GM21528 (cell line): ENCODE results near the gene WDR18.
"Not testable (repeated sequence)": the region's sequence is repeated elsewhere in the genome, so short reads cannot be mapped to it uniquely, and the experiment has no call there.

ENCODE experiments used
- ATAC-seq: cut with Tn5 transposase; IDR thresholded peaks from one replicate; pipeline ENCODE4 v1.9.1; 2021; ENCODE audit warnings: mild to moderate bottlenecking, moderate library complexity; ENCODE audit not compliant: unreplicated experiment, low FRiP score

Gene WDR18

DNA sequence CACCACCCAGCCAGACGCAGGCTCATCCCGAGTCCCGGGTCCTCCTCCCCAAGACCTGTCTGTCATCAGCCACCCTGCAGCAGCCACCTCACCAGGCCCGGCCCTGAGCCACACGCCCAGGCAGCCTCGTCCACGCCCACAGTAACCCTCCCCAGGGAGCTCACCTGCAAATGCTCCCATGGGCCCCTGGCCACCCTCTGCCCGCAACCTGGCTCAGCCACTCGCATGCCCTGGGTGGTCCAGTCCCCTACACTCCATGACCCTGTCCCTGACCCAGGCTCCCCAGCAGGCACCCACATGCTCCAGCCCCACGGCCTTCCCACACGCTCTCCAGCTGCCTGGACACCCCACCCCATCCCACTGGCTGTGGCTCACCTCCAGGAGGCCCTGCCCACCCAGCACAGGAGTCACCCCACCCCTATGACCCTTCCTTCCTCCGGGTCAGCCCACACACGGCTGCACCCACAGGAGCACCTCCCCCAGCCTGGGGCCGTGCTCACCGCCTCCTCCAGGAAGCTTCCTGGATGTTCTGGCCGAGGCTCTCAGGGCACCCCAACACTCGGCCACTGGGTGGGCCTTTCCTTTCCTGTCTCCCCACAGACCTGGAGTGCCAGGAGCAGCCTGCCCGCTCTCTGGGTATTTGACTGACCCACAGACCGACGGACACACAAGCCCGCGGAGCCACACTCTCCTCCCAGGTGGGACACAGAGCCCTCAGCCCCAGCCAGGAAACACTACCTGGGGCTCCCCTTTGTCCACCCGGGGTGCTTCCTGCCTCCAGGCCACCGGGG lies 33.2 kb downstream of the WDR18 start:
- no peak for ATAC-seq

DNA sequence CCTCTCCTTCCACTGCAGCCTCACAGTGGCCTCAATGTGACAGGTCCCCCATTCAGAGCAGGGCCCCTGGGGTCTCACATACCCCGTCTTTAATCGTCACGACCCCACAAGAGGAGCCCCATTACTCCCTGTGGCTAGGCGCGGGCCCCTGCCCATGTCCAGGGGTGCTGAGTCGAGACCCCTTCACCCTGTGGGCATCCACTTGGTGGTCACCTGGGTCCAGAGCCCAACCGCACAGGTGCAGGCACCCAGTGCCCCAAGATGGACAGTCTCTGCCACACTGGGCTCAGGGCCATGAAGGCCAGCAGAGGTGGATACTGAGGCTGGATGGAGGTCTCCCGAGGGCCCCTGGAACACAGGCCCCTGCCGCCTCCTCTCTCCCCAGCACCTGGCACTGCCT lies 33.8 kb downstream of the WDR18 start:
- no peak for ATAC-seq

DNA sequence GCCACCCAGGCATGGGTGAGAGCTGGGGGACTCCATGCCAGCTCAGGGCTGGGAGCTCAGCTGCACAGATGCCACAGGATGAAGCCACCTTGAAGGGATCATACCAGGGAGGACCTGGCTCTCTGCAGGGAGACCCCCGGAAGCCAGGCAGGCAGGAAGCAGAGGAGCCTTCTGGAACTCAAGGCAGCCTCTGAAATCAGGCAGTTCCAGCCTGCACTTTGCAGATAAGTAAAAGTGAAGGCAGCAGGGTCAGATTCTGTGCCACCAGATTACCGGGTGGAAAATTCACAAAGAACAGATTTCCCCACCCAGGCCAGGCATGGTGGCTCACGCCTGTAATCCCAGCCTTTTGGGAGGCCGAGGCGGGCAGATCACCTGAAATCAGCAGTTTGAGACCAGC lies 34.2 kb downstream of the WDR18 start:
- no peak for ATAC-seq

DNA sequence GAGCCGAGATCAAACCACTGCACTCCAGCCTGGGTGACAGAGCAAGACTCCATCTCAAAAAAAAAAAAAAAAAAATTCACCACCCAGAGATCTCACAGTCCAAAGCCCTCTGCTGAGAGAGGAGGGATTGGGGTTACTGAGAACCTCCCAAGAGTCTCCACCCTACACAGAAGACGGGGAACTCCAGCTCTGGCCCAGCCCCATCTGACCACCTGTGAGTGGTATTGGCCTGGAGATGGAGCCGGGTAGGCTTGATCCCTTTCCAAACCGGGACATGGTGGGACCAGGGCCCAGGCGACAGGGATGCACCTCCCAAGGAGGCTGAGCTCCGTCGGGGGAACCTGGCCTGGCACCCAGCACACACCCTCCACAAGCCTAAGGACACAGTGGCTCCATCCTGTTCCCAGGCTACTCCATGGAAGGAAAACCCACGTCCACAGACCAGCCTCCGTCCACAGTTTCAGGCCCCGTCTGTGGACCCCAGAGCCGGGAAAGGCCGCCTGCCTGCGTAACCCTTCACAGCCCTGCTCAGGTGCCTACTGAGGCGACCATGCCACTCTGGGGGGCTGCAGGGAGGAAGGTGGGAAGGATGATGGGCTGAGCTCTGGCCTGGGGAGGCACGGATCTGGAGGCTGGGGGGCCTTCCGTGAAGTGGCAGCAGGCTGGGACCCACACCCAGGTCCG lies 34.9 kb downstream of the WDR18 start:
- ATAC-seq = no peak

DNA sequence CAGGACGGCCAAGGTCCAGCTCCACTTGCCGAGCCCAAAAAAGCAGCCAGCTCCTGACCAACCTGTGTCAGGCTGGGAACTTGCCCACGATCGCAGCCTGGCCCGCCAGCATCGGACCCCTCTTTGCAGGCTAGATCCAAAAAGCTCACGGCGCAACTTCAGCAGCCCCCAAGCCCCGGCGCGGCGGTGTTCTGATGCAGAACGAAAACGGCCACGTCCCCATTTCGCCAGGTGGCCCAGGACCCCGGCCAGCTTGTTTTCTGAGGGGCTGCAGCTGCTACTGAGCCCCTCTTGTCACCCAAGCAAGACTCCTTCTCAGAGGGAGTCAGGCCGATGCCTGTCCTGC lies 35.4 kb downstream of the WDR18 start:
- ATAC-seq = no peak

DNA sequence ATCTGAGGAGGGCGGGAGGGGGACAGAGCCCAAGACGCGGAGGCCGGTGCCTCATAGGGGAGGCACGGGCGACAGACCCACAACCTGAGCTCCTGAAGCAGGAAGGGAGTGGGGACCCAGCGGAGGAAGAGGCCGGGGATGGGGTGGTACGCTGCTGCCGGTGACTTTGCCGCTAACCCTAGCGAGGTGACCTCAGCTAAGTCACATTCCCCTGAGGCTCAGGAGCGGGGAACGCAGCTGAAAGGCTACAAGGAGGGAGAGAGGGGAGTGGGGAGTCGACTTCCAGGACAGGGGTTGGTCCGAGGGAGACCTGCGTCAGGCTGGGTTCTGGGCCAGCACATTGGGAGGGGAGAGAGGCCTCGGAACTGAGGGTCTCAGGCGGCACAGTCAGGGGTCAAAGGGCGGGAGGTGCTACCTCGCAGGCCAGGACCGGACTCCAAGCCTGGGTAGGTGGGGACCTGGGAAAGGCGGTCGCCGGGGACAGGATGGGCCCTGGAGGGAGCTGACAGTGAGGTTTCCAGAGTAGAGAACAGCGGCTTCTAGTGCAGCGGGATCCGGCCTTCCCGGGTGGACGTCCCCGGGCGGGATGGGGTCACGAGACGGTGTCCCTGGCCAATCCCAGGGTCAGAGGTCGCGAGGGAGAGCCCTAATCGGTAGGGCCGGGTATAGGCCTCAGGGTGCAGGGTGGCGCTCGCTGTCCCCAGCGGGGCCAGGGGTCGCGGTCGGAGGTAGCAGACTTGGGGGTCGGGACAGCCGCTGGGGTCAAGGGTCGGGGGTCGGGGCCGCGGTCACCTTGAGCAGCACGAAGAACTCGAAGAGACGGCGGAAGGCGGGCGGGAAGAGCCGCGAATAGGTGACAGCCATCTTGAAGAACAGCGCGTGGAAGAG lies 36.1 kb downstream of the WDR18 start:
- ATAC-seq = peak; percentile 2

DNA sequence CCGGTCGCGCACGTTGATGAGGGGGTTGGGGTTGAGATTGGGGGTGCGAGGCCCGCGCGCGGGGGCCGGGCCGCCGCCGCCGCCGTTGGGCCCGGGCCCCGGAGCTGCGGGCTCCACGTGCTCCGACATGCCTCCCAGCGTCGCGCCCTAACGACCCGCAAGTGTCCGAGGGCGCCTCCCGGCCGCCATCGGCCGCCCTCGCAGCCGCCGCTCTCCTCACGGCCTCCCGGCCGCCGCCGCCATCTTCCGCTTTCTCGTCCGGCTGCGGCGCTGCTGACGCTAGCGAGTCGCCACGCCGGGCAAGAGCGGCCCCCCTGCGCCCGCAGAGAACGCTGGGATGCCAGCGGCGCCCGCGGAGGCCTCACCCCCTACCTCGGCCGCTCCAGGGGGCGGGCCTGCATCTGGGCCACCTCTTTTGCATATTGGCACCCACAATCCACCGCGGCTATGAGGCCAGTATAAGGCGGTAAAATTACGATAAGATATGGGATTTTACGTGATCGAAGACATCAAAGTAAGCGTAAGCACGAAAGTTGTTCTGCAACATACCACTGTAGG lies 36.8 kb downstream of the WDR18 start, which contains the start of gene TMEM259:
TSS of gene TMEM259 (minus strand) at position 256 of the 558 bp plus-strand sequence. CDS start at position 129, 127 bp downstream.
- ATAC-seq = peak; percentile 67

DNA sequence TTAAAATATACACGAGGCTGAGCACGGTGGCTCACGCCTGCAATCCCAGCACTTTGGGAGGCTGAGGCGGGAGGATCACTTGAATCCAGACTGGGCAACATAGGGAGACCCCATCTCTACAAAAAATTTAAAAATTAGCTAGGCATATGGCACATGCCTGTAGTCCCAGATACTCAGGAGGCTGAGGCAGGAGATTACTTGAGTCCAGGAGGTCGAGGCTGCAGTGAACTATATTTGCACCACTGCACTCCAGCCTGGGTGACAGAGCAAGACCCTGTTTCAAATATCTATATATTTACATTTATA lies 39.7 kb downstream of the WDR18 start:
- not testable (repeated sequence) for ATAC-seq

DNA sequence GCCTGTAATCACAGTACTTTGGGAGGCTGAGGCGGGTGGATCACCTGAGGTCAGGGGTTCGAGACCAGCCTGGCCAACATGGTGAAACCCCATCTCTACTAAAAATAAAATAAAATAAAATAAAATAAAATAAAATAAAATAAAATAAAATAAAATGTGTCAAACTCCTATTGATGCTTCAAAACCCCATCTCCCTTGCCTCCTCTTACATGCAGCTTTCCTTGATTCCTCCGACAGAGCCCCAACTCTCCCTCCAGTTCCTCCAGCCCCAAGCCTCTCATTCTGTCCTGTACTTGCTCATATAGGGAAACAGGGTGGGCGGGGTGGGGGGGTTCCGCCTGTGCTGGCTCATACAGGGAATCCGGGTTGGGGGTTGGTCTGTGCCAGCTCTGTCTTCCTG lies 40.9 kb downstream of the WDR18 start:
- not testable (repeated sequence) for ATAC-seq

DNA sequence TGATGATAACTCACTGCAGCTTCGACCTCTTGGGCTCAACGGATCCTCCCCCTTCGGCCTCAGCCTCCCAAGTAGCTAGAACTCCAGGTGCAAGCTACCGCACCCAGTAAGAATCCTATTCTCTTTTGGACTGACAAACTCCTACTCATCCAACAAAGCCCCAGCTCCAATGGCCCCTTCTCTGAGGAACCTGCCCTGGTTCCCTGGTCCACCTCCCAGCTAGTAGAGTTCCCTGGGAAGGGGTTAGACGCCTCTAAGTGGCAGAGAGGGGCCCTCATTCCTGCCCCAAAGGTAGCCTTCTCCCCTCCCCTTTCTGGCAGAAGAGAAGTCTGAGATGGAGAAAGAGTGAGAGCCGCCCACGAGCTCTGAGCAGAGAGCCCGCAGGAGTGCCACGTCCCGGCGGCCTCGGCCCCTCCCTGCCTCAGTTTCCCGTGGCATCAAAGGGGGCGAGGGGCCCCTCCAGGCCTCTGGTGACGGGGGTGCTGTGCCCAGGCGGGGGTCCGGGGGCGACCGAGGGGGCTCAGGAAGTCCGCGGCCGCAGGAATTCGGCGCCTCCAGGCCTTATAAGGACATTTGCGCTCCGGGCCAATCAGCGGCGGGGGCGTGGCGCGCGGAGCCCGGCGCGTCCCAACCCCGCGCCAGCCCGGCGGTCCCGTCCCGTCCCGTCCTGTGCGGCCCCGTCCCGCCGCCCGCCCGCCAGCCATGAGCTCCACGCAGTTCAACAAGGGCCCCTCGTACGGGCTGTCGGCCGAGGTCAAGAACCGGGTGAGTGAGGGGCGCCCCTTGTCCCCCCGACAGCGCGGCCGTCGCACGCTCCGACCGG lies 42.0 kb downstream of the WDR18 start, which contains the start of gene CNN2:
TSS of gene CNN2 (plus strand) at position 649 of the 823 bp plus-strand sequence. CDS start at position 703, 54 bp downstream.
- ATAC-seq = no peak

DNA sequence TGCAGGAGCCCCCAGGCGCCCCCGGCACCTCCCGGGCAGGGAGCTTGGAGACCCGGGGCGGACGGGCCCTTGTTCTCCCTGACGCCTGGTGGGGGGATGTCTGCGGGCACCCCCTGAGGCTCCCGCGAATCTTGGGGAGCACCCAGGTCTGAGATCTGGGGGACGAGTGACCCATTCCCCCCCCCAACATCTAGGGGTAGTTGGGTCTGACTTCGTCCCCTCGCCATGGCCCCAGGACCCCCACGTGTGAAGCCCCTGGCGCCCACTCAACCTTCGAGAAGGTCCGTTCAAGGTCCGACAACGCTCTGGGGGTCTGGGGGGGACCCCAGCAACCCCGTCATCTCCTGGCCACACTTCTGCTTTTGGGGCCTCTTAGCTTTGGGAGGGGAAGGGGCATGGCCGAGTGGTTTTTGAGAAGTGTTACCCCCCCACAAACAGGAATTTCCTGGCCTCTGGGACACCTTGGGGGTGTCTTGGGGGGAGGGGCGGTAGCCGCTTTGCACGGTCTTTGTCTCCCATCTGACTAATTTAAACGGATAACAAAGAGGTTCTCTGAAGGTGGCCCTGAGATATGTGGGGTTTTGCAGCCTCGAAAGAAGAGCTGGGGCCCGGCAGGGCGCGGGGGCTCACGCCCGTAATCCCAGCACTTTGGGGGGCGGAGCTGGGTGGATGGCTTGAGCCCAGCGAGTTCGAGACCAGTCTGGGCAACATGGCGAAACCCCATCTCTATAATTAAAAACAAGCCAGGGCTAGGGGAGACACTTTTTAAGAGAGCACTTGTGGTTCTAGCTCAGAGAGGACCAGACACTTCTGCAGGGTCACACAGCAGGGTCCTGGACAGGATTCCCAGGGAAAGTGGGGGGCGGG lies 42.9 kb downstream of the WDR18 start:
- no peak for ATAC-seq

DNA sequence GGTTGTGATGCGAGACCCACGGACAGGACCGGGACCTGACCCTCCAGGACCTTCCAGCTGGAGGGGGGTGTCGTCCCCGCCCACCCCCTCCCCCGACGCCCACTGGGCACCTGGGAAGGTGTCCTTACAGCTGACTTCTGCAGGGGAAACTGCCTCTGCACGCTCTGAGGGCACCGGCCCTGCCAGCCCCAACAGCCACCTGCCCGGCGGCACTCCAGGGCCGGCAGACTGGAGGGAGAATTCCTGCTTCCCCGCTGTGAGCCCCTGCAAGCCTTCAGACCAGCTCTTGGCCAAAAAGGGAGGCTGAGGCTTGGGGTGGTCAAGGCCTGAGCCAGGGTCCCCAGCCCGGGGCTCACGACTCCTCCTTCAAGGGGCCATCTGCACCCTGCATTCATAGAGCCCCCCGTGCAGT lies 43.5 kb downstream of the WDR18 start:
- ATAC-seq = no peak

DNA sequence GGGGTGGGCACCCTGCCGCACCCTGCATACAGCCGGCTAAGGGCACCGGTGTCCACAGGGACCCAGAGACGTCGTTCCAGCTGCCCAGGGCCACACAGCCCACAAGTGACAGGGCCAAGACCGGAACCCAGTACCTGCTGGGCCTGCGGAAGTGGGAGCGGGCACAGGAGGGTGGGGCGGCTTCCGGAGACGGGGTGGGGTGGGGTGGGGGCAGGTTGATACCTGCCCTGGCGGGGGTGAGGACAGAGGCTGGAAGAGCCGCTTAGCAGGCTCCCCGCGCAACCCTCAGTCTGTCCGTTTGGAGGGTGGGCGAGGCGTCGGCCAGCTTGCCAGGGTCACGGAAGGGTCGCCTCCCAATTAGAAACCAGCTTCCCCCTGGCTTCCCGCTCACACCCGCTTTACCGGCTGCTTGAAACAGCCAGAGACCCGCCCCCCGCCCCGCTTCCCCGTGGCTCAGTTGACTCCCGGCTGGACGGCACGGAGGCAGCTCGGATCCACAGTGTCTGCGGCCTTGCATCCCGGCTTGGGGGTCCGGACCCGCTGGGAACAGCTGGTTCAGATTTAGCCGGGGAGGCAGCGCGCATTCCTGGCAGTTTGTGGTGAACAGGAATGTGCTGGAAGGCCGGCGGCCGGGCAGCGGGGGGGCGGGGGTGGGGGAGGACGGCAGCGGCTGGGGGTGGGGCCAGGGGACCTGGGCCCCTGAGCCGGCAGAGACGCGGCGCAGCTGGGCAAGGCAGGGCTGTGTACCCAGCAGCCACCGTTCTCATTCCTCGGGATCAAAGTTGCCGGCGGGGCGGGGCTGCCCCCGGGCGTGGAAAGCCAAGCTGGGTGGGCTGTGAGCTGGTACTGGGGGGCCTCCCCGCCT lies 44.1 kb downstream of the WDR18 start:
- ATAC-seq = no peak

DNA sequence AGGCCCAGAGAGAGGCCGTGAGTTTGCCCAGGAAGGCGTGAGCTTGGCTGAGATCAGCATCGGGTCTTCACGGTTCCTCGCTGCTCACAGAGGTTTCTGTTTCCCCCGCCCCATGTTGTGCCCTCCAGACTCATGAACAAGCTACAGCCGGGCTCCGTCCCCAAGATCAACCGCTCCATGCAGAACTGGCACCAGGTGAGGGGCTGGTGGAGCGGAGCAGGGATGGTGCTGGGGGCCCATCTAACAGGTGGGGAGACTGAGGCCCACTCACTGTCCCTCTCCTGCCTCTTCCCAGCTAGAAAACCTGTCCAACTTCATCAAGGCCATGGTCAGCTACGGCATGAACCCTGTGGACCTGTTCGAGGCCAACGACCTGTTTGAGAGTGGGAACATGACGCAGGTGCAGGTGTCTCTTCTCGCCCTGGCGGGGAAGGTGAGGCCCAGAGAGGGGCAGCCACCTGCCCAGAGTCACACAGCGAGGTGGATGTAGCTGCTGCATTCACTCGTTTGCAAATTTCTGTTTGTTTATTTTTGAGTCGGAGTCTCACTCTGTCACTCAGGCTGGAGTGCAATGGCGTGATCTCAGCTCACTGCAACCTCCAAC lies 48.2 kb downstream of the WDR18 start:
- ATAC-seq = no peak

DNA sequence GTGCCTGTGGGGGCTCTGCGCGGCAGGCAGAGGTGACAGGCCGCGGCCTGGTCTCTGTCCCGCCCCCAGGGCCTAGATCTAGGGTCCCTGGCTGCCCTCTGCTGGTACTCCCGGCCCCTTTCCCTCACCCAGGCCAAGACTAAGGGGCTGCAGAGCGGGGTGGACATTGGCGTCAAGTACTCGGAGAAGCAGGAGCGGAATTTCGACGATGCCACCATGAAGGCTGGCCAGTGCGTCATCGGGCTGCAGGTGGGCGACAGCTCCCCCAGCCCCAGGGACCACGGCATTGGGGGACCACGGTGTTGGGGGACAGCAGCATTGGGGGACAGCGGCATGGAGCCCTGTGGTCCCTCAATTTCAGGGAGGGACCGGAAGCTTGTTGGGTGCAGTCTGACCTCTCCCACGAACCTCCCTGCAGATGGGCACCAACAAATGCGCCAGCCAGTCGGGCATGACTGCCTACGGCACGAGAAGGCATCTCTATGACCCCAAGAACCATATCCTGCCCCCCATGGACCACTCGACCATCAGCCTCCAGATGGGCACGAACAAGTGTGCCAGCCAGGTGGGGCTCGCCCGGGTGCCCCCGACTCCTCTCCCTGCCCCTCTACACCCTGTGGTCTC lies 52.0 kb downstream of the WDR18 start:
- no peak for ATAC-seq

DNA sequence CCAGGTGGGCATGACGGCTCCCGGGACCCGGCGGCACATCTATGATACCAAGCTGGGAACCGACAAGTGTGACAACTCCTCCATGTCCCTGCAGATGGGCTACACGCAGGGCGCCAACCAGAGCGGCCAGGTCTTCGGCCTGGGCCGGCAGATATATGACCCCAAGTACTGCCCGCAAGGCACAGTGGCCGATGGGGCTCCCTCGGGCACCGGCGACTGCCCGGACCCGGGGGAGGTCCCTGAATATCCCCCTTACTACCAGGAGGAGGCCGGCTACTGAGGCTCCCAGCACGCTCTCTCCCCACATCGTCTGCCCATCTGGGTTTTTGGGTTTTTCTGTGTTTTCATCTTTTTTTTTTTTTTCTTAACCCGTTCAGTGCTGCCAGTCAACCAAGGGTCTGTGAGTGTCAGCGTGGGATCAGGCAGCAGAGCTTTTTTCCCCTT lies 53.5 kb downstream of the WDR18 start:
- ATAC-seq = peak; percentile 1

DNA sequence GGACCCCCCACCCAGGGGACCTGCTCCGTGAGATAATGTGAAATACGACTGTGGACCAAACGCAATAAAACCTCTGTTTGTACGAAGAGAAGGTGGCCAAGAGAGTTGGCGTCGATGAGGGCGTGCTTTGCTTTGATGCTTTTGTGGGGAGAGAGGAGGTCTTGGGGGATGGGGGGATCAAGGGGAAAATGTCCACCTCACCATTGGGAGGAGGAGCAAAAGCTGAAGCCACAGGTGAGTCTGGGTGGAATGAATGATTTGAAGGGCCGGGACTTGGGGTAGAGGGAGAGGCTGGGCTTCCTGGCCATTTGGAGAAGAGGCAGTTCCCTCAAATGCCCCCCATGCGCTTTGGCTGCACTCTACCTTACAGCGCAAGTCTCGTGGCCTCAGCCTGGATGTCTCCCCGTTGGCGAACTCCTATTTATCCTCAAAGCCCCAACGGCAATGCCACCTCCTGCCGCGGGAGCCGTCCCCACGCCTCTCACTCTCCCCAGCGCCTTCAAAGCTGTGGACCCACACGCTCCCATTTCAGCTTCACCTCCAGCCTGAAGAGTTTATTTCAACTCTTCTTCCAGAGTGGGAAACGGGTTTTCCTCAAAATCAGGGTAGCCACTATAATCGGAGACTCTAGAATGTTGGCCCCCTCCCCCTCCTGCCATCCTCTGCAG lies 55.0 kb downstream of the WDR18 start:
- ATAC-seq = no peak
